SU-DHL-6 (cell line): Measurements from ENCODE around the gene COL4A2.

Source experiments
- H2AFZ ChIP-seq: fragments of 200-600 bp; sonication (generic); 2 replicates; pipeline ENCODE4 v1.6.1; 2014; ENCODE audit warnings: low read depth, mild to moderate bottlenecking, moderate library complexity, mixed read lengths, antibody characterized with exemption, low read length; ENCODE audit not compliant: severe bottlenecking
- H3F3A ChIP-seq: fragments of 200-600 bp; shearing (Covaris generic); 2 replicates; pipeline ENCODE4 v1.6.0; 2016; ENCODE audit warnings: antibody characterized with exemption, mild to moderate bottlenecking; ENCODE audit not compliant: insufficient read depth
- H3K27ac ChIP-seq: fragments of 200-600 bp; sonication (generic); 2 replicates; pipeline ENCODE4 v1.5.1; 2016; ENCODE audit warnings: low read depth, mild to moderate bottlenecking, low read length, moderate library complexity, mixed read lengths
- H3K27me3 ChIP-seq: fragments of 200-600 bp; sonication (generic), shearing (Covaris generic); 2 replicates; pipeline ENCODE4 v1.6.0; 2014; ENCODE audit warnings: mild to moderate bottlenecking, low read length
- H3K36me3 ChIP-seq: fragments of 200-600 bp; sonication (generic); 2 replicates; pipeline ENCODE4 v1.6.1; 2014; ENCODE audit warnings: mild to moderate bottlenecking, low read length, mixed read lengths
- H3K4me2 ChIP-seq: fragments of 300-600, 200-600 bp; shearing (Covaris generic), sonication (generic); 2 replicates; pipeline ENCODE4 v1.6.0; 2014; ENCODE audit warnings: low read length, low read depth, mild to moderate bottlenecking; ENCODE audit not compliant: poor library complexity, severe bottlenecking
- H3K4me3 ChIP-seq: fragments of 200-600 bp; sonication (generic); 2 replicates; pipeline ENCODE4 v1.5.1; 2014; ENCODE audit warnings: antibody characterized with exemption, low read length, mild to moderate bottlenecking, mixed read lengths; ENCODE audit not compliant: insufficient read depth, poor library complexity, severe bottlenecking
- H3K79me2 ChIP-seq: fragments of 200-600 bp; sonication (generic); 2 replicates; pipeline ENCODE4 v1.6.1; 2014; ENCODE audit warnings: mild to moderate bottlenecking, low read length, moderate library complexity; ENCODE audit not compliant: insufficient read depth
- H3K9ac ChIP-seq: fragments of 200-600 bp; sonication (generic); 2 replicates; pipeline ENCODE4 v1.7.0; 2014; ENCODE audit warnings: mild to moderate bottlenecking, low read length
- H3K9me2 ChIP-seq: fragments of 200-600 bp; sonication (generic); replicated peaks from 2 replicates; pipeline ENCODE4 v1.6.1; 2014; ENCODE audit warnings: low read length; ENCODE audit not compliant: insufficient read depth
- H3K9me3 ChIP-seq: fragments of 200-600 bp; sonication (generic); 2 replicates; pipeline ENCODE4 v1.6.1; 2014; ENCODE audit warnings: low read length, mixed read lengths; ENCODE audit not compliant: insufficient read depth
- H4K20me1 ChIP-seq: fragments of 200-600 bp; sonication (generic); 2 replicates; pipeline ENCODE4 v1.6.1; 2014; ENCODE audit warnings: low read depth, mild to moderate bottlenecking, antibody characterized with exemption, low read length, moderate library complexity, mixed read lengths
- CTCF ChIP-seq: fragments of 200-600 bp; sonication (generic); IDR thresholded peaks from one replicate; pipeline ENCODE4 v1.5.1; 2017; ENCODE audit warnings: antibody characterized with exemption, mild to moderate bottlenecking, low read length, moderate library complexity; ENCODE audit not compliant: insufficient read depth, poor library complexity, severe bottlenecking
- EZH2phosphoT487 ChIP-seq: fragments of 200-600 bp; sonication (generic), shearing (Covaris generic); conservative IDR thresholded peaks from 2 replicates; pipeline ENCODE4 v1.6.1; 2018; ENCODE audit warnings: mild to moderate bottlenecking, antibody characterized with exemption, low read length, moderate library complexity, mixed read lengths

Gene COL4A2

GRCh38 chr13:110499621-110500281, 192.7 kb downstream of the COL4A2 start:
- no peaks in the 10 kb centered on the region for H4K20me1 ChIP-seq
- no peak overlapping the region for H3K4me2 ChIP-seq
- no peak overlapping the region for H3K9ac ChIP-seq
- H2AFZ ChIP-seq, result no peak overlapping the region
- H3K9me3 ChIP-seq, result no peaks in the 10 kb centered on the region
- TF ChIP-seq CTCF (no peak), EZH2phosphoT487 (no peak)
- no peak overlapping the region for H3K27ac ChIP-seq
- no peaks in the 10 kb centered on the region for H3K36me3 ChIP-seq
- no peaks in the 10 kb centered on the region for H3K9me2 ChIP-seq
- H3K79me2 ChIP-seq, result no peaks in the 10 kb centered on the region
- H3F3A ChIP-seq, result no peaks in the 10 kb centered on the region
- H3K27me3 ChIP-seq, result no peaks in the 10 kb centered on the region
- H3K4me3 ChIP-seq, result no peak overlapping the region

DNA sequence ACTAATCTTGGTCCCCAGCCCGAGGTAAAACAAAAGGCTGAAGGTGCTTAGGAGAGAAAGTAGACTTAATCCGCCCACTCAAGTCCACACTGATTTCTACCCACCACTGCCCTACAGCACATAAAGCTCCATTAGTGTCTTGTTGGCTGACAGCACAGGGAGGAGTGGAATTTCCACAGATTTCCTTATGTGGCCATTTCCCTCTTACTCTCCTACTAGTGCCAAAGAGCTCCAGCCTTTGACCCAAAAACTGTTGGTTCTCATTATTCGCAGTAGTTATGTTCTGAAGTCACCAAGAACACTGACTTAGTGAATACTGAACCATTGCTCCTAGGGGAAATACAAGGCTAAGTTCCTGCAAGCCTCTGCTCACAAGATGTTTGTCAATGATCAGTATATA, 193.3 kb downstream of the COL4A2 start:
- no peaks in the 10 kb centered on the region for H3K79me2 ChIP-seq
- H2AFZ ChIP-seq, result no peak overlapping the region
- no peak overlapping the region for H3K4me2 ChIP-seq
- H3F3A ChIP-seq, result no peaks in the 10 kb centered on the region
- H3K36me3 ChIP-seq, result no peaks in the 10 kb centered on the region
- H3K9ac ChIP-seq, result no peak overlapping the region
- H3K9me3 ChIP-seq, result no peaks in the 10 kb centered on the region
- H3K9me2 ChIP-seq, result no peaks in the 10 kb centered on the region
- H3K4me3 ChIP-seq, result no peak overlapping the region
- H3K27me3 ChIP-seq, result no peaks in the 10 kb centered on the region
- TF ChIP-seq EZH2phosphoT487 (no peak), CTCF (no peak)
- no peaks in the 10 kb centered on the region for H4K20me1 ChIP-seq
- no peak overlapping the region for H3K27ac ChIP-seq

DNA sequence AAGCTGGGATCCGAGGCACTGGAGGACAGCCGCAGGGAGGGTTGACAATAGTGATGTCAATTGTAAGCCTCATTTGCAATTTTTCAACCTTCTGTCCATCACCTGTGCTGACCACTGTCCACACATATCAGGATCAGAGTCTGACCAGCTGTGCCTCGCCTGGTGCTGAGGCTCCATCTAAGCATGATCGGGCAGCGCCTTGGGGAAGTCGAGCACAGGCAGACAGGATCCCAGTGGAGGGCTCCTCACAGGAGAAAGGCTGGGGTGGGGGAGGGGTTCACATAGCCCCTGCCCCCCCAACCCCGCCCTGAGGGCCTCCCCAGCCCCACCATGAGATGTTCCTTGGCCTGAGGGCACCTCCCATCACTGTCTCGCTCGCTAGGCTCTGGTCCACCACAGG, 194.1 kb downstream of the COL4A2 start:
- Histone ChIP-seq H3K9ac (no peak overlapping the region), H3K27me3 (no peaks in the 10 kb centered on the region), H3K9me3 (no peaks in the 10 kb centered on the region), H4K20me1 (no peaks in the 10 kb centered on the region), H2AFZ (no peak overlapping the region), H3K27ac (no peak overlapping the region), H3K9me2 (no peaks in the 10 kb centered on the region), H3K79me2 (no peaks in the 10 kb centered on the region), H3K36me3 (no peaks in the 10 kb centered on the region), H3F3A (no peaks in the 10 kb centered on the region), H3K4me3 (no peak overlapping the region), H3K4me2 (no peak overlapping the region)
- TF ChIP-seq EZH2phosphoT487 (no peak), CTCF (no peak)
